Gastroesophageal sphincter (tissue), 3 donors: ENCODE results near the gene PDZD7.

Experiments
- POLR2A ChIP-seq, 2 donors: fragments of 450-650 bp; IDR thresholded peaks; one replicate each; pipeline ENCODE4 v1.6.1; 2017; ENCODE audit warnings: antibody characterized with exemption in 2 of 2, mild to moderate bottlenecking in 2 of 2, moderate library complexity in 1 of 2
- POLR2AphosphoS5 ChIP-seq: sonication (generic); formaldehyde crosslinking; IDR thresholded peaks from one replicate; pipeline ENCODE4 v1.6.1; 2017; ENCODE audit warnings: antibody characterized with exemption
- TF ChIP-seq, protein P1 (sequence below), 4 experiments: fragments of 200-600 bp in 2 of 4; fragments of 450-650 bp in 2 of 4; sonication (generic) in 1 of 4; IDR thresholded peaks; one replicate each; pipeline ENCODE4 v1.5.1; 2017 to 2019; ENCODE audit warnings: antibody characterized with exemption in 4 of 4, mild to moderate bottlenecking in 2 of 4, moderate library complexity in 2 of 4

DNA sequence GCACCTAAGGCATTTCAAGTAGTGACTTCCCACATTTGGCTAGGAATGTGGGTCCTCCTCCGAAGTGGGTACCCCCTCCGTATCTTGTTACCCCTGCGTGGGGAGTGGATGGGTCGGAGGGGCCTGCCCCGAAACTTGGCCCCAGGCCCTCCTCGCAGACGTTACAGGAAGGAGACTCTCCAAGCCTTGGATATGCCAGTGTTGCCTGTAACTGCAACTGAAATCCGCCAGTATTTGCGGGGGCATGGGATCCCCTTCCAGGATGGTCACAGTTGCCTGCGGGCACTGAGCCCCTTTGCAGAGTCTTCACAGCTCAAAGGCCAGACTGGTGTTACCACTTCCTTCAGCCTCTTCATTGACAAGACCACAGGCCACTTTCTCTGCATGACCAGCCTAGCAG lies 42.8 kb downstream of the PDZD7 start:
- TF ChIP-seq POLR2A (IDR thresholded peaks at IDR 0.05) (no peak), POLR2AphosphoS5 (no peak)
- TF ChIP-seq, protein P1, sequence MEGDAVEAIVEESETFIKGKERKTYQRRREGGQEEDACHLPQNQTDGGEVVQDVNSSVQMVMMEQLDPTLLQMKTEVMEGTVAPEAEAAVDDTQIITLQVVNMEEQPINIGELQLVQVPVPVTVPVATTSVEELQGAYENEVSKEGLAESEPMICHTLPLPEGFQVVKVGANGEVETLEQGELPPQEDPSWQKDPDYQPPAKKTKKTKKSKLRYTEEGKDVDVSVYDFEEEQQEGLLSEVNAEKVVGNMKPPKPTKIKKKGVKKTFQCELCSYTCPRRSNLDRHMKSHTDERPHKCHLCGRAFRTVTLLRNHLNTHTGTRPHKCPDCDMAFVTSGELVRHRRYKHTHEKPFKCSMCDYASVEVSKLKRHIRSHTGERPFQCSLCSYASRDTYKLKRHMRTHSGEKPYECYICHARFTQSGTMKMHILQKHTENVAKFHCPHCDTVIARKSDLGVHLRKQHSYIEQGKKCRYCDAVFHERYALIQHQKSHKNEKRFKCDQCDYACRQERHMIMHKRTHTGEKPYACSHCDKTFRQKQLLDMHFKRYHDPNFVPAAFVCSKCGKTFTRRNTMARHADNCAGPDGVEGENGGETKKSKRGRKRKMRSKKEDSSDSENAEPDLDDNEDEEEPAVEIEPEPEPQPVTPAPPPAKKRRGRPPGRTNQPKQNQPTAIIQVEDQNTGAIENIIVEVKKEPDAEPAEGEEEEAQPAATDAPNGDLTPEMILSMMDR (IDR thresholded peaks at IDR 0.05), result no peak
